ENCODE data around the gene RELL1.

DNA sequence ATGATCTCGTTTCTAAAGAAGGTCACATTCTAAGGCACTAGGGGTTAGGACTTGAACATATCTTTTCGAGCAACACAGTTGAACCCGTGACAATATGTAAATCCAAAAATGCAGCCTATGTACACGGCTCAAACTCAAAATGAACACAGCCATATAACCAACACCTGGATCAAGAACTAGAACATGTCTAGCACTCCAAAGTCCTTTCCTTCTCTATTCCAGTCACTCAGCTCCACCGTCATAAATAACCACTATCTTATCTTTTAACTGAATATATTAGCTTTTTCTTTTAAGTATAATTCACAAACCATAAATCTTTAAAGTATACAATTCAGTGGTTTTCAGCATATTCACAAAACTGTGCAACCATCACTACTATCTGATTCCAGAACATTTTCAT is 19.4 kb upstream of the RELL1 start:
- TF ChIP-seq CTCF (IDR thresholded peaks at IDR 0.05) (no peak), POLR2A (IDR thresholded peaks at IDR 0.05) (no peak)

Measured in body of pancreas (tissue), 4 donors.